Measurements from ENCODE around the gene SGSM2.

DNA sequence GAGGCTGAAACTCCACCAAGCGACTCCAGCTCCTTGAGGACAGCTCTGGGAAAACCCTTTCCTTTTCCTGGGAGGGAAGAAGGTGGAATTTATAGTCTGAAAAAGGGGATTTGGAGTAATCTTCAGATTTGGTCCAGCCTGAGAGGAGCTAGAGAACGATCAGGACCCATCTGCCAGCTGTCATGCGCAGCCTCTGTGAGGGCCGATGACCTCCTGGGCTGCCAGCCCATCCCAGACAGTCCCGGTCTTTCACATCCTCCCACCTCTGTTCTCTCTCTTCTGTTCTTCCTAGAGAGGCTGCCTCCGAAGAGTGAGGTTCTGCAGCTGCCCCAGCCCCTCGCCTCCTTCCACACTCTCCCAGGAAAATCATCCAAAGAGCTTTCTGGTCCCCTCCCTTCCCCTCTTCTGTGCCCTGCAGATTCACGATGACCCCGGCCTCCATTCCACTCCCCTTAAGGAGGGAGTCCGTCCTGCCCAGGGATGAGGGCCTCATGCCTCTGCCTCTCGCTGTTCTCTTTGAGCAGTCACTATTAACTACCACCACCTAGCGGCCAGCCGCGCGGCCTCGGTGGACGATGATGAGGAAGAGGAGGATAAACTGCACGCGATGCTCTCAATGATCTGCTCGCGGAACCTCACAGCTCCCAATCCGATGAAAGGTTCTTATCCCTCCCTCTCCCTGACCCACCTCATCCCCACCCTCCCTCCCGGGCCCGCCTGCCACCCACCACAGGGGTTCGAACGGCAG lies 29.6 kb downstream of the SGSM2 start:
- TF ChIP-seq, protein P1, sequence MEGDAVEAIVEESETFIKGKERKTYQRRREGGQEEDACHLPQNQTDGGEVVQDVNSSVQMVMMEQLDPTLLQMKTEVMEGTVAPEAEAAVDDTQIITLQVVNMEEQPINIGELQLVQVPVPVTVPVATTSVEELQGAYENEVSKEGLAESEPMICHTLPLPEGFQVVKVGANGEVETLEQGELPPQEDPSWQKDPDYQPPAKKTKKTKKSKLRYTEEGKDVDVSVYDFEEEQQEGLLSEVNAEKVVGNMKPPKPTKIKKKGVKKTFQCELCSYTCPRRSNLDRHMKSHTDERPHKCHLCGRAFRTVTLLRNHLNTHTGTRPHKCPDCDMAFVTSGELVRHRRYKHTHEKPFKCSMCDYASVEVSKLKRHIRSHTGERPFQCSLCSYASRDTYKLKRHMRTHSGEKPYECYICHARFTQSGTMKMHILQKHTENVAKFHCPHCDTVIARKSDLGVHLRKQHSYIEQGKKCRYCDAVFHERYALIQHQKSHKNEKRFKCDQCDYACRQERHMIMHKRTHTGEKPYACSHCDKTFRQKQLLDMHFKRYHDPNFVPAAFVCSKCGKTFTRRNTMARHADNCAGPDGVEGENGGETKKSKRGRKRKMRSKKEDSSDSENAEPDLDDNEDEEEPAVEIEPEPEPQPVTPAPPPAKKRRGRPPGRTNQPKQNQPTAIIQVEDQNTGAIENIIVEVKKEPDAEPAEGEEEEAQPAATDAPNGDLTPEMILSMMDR (IDR thresholded peaks at IDR 0.05): peak in 1 of 6 experiments; percentile 3
- no peak for TF ChIP-seq POLR2A (IDR thresholded peaks at IDR 0.05)

All from adrenal gland (tissue), 5 donors.